ENCODE results near the gene IGSF21. TPM values are rescaled to one million over a fixed set of nuclear protein-coding genes. Genes with fewer than 3 reads are reported as not detected.

The IGSF21 gene
- total RNA-seq, 1 donor from 2014 or later: 1.3 TPM

- no peak overlapping the region for H3K27ac Mint-ChIP-seq (ENCODE audit: unreplicated experiment)
- no peaks in the 10 kb centered on the region for H3K36me3 Mint-ChIP-seq (ENCODE audit: unreplicated experiment)
- TF ChIP-seq CTCF (IDR thresholded peaks at IDR 0.05; ENCODE audit: partially characterized antibody, unreplicated experiment): no peak
- H3K4me1 Mint-ChIP-seq (ENCODE audit: low read depth, unreplicated experiment): peaks cover 2% of the 10 kb centered on the region
- H3K4me3 Mint-ChIP-seq (ENCODE audit: unreplicated experiment): no peak overlapping the region
- H3K9me3 Mint-ChIP-seq (ENCODE audit: unreplicated experiment): no peaks in the 10 kb centered on the region
- no peak for DNase-seq
- H3K27me3 Mint-ChIP-seq (ENCODE audit: unreplicated experiment): peaks cover 17% of the 10 kb centered on the region
These were observed 10.5 kb downstream of the IGSF21 start for GRCh38 chr1:18118078-18118477.

- no peaks in the 10 kb centered on the region for H3K36me3 Mint-ChIP-seq (ENCODE audit: unreplicated experiment)
- H3K27me3 Mint-ChIP-seq (ENCODE audit: unreplicated experiment): peaks cover 17% of the 10 kb centered on the region
- TF ChIP-seq CTCF (IDR thresholded peaks at IDR 0.05; ENCODE audit: partially characterized antibody, unreplicated experiment): no peak
- H3K4me1 Mint-ChIP-seq (ENCODE audit: low read depth, unreplicated experiment): no peaks in the 10 kb centered on the region
- H3K9me3 Mint-ChIP-seq (ENCODE audit: unreplicated experiment): no peaks in the 10 kb centered on the region
- DNase-seq: no peak
- H3K4me3 Mint-ChIP-seq (ENCODE audit: unreplicated experiment): no peak overlapping the region
- H3K27ac Mint-ChIP-seq (ENCODE audit: unreplicated experiment): no peak overlapping the region
These were observed 10.9 kb downstream of the IGSF21 start for GRCh38 chr1:18118491-18118890.

GRCh38 chr1:18119289-18119688, 11.7 kb downstream of the IGSF21 start:
- Mint-ChIP-seq H3K27me3 (ENCODE audit: unreplicated experiment) (peaks cover 13% of the 10 kb centered on the region), H3K36me3 (ENCODE audit: unreplicated experiment) (no peaks in the 10 kb centered on the region), H3K9me3 (ENCODE audit: unreplicated experiment) (no peaks in the 10 kb centered on the region), H3K27ac (ENCODE audit: unreplicated experiment) (no peak overlapping the region), H3K4me1 (ENCODE audit: low read depth, unreplicated experiment) (no peaks in the 10 kb centered on the region), H3K4me3 (ENCODE audit: unreplicated experiment) (no peak overlapping the region)
- no peak for TF ChIP-seq CTCF (IDR thresholded peaks at IDR 0.05; ENCODE audit: partially characterized antibody, unreplicated experiment)
- no peak for DNase-seq

- Mint-ChIP-seq H3K27me3 (ENCODE audit: unreplicated experiment) (peaks cover 14% of the 10 kb centered on the region), H3K36me3 (ENCODE audit: unreplicated experiment) (no peaks in the 10 kb centered on the region), H3K27ac (ENCODE audit: unreplicated experiment) (no peak overlapping the region), H3K9me3 (ENCODE audit: unreplicated experiment) (no peaks in the 10 kb centered on the region), H3K4me3 (ENCODE audit: unreplicated experiment) (no peak overlapping the region), H3K4me1 (ENCODE audit: low read depth, unreplicated experiment) (no peaks in the 10 kb centered on the region)
- TF ChIP-seq CTCF (IDR thresholded peaks at IDR 0.05; ENCODE audit: partially characterized antibody, unreplicated experiment): no peak
- no peak for DNase-seq
These were observed 12.3 kb downstream of the IGSF21 start for GRCh38 chr1:18119771-18120377.

- DNase-seq: no peak
- TF ChIP-seq CTCF (IDR thresholded peaks at IDR 0.05; ENCODE audit: partially characterized antibody, unreplicated experiment): no peak
- no peaks in the 10 kb centered on the region for H3K9me3 Mint-ChIP-seq (ENCODE audit: unreplicated experiment)
- no peaks in the 10 kb centered on the region for H3K36me3 Mint-ChIP-seq (ENCODE audit: unreplicated experiment)
- no peaks in the 10 kb centered on the region for H3K4me1 Mint-ChIP-seq (ENCODE audit: low read depth, unreplicated experiment)
- H3K27me3 Mint-ChIP-seq (ENCODE audit: unreplicated experiment): peaks cover 7% of the 10 kb centered on the region
- no peak overlapping the region for H3K27ac Mint-ChIP-seq (ENCODE audit: unreplicated experiment)
- no peak overlapping the region for H3K4me3 Mint-ChIP-seq (ENCODE audit: unreplicated experiment)
These were observed 13.0 kb downstream of the IGSF21 start for GRCh38 chr1:18120638-18121037.
